Stimulated activated naive CD8-positive, alpha-beta T cell treated with anti-CD3 and anti-CD28 coated beads, Interleukin-15, Interleukin-2, amounts not matched to agents 100 U/mL and 50 U/mL, for 24 hours (primary cell): ENCODE results near the gene HIBCH.
"Not testable (repeated sequence)": the region's sequence is repeated elsewhere in the genome, so short reads cannot be mapped to it uniquely, and the experiment has no call there.

Experiments
- ATAC-seq: fragments of 150-1000 bp; cut with Tn5 transposase; one replicate; pipeline ENCODE4 v1.10.0; 2021
- DNase-seq: peaks from one replicate; pipeline ENCODE4 v3.0.0; 2021

HIBCH gene

GRCh38 chr2:190304404-190304803 lies 15.2 kb downstream of the HIBCH start:
- ATAC-seq (no peak), DNase-seq (no peak)

- DNase-seq (no peak), ATAC-seq (no peak)
Measured at GRCh38 chr2:190303647-190304046, 16.0 kb downstream of the HIBCH start.

- no peak for ATAC-seq
- DNase-seq, result no peak
Measured at GRCh38 chr2:190302052-190302451, 17.6 kb downstream of the HIBCH start.

GRCh38 chr2:190301032-190301431 lies 18.6 kb downstream of the HIBCH start:
- ATAC-seq (no peak), DNase-seq (no peak)

- ATAC-seq, DNase-seq: not testable (repeated sequence)
Measured at GRCh38 chr2:190297880-190298279, 21.7 kb downstream of the HIBCH start.

GRCh38 chr2:190283783-190284182 lies 35.8 kb downstream of the HIBCH start:
- no peak for ATAC-seq
- DNase-seq, result no peak

- ATAC-seq (no peak), DNase-seq (no peak)
Measured at GRCh38 chr2:190280565-190281350, 38.9 kb downstream of the HIBCH start.

GRCh38 chr2:190279256-190280134 lies 40.1 kb downstream of the HIBCH start:
- not testable (repeated sequence) for DNase-seq, ATAC-seq

- ATAC-seq, result no peak
- DNase-seq, result no peak
Measured at GRCh38 chr2:190277234-190278112, 42.2 kb downstream of the HIBCH start.

GRCh38 chr2:190272457-190272842 lies 47.2 kb downstream of the HIBCH start:
- no peak for DNase-seq
- ATAC-seq, result no peak

GRCh38 chr2:190271783-190272456 lies 47.7 kb downstream of the HIBCH start:
- no peak for ATAC-seq
- no peak for DNase-seq

GRCh38 chr2:190270298-190270697 lies 49.3 kb downstream of the HIBCH start:
- no peak for ATAC-seq
- DNase-seq, result no peak

- DNase-seq, ATAC-seq: not testable (repeated sequence)
Measured at GRCh38 chr2:190269699-190270098, 49.9 kb downstream of the HIBCH start.

- no peak for ATAC-seq
Measured at GRCh38 chr2:190267302-190267701, 52.3 kb downstream of the HIBCH start.

GRCh38 chr2:190266314-190266713 lies 53.3 kb downstream of the HIBCH start:
- ATAC-seq, result no peak

More at GRCh38 chr2:190267302-190267701, 52.3 kb downstream of the HIBCH start:
- DNase-seq, result no peak

GRCh38 chr2:190261851-190262250 lies 57.8 kb downstream of the HIBCH start:
- ATAC-seq, result no peak

More at GRCh38 chr2:190266314-190266713, 53.3 kb downstream of the HIBCH start:
- DNase-seq, result no peak

GRCh38 chr2:190256087-190256486 lies 63.5 kb downstream of the HIBCH start:
- peak; percentile 41 for ATAC-seq

More at GRCh38 chr2:190261851-190262250, 57.8 kb downstream of the HIBCH start:
- DNase-seq, result no peak

GRCh38 chr2:190255676-190256075 lies 64.0 kb downstream of the HIBCH start:
- DNase-seq (no peak), ATAC-seq (peak; percentile 92)

More at GRCh38 chr2:190256087-190256486, 63.5 kb downstream of the HIBCH start:
- DNase-seq, result no peak

- DNase-seq, result no peak
Measured at GRCh38 chr2:190254063-190254850, 65.4 kb downstream of the HIBCH start.

GRCh38 chr2:190250421-190250820 lies 69.2 kb downstream of the HIBCH start:
- no peak for DNase-seq
- ATAC-seq, result no peak

More at GRCh38 chr2:190254063-190254850, 65.4 kb downstream of the HIBCH start:
- ATAC-seq, result no peak
